Tibial artery (tissue), 4 donors: Measurements from ENCODE around the gene DNM3.

Experiments used
- DNase-seq, 2 donors: peaks; one replicate each; pipeline ENCODE4 v3.0.0-alpha.2; 2019
- H3K27ac ChIP-seq, 2 donors: fragments of 200-600 bp; sonication (generic) in 1 of 2; 1 replicate in 1 of 2; 2 replicates in 1 of 2; pipeline ENCODE4 v1.5.1; 2018 to 2019; ENCODE audit warnings: mild to moderate bottlenecking in 1 of 2
- H3K27me3 ChIP-seq, 2 donors: fragments of 200-600 bp; sonication (generic) in 1 of 2; one replicate each; pipeline versions ENCODE4 v1.5.1 to v1.6.0; 2016 to 2019
- H3K36me3 ChIP-seq, 3 donors: fragments of 200-600 bp; sonication (generic) in 2 of 3; one replicate each; pipeline ENCODE4 v1.5.1; 2016 to 2019; ENCODE audit warnings: mild to moderate bottlenecking in 2 of 3
- H3K4me1 ChIP-seq, 4 donors: fragments of 200-600 bp; sonication (generic) in 2 of 4; 1 replicate in 3 of 4; 2 replicates in 1 of 4; pipeline ENCODE4 v1.5.1; 2016 to 2019
- H3K4me3 ChIP-seq, 2 donors: fragments of 200-600 bp; sonication (generic) in 1 of 2; 1 replicate in 1 of 2; 2 replicates in 1 of 2; pipeline ENCODE4 v1.5.1; 2018 to 2019; ENCODE audit warnings: mild to moderate bottlenecking in 2 of 2
- H3K9me3 ChIP-seq, 3 donors: fragments of 200-600 bp; sonication (generic) in 1 of 3; one replicate each; pipeline ENCODE4 v1.5.1; 2016 to 2019
- CTCF ChIP-seq, 2 experiments: fragments of 200-600 bp in 1 of 2; fragments of 450-650 bp in 1 of 2; IDR thresholded peaks; one replicate each; pipeline ENCODE4 v1.5.1; 2017 to 2019; ENCODE audit warnings: antibody characterized with exemption in 2 of 2, mild to moderate bottlenecking in 1 of 2, moderate library complexity in 1 of 2
- intact Hi-C: fragments of 100-400 bp; cut with DNase I; formaldehyde crosslinking; loops from one replicate; pipeline ENCODE4 v1.15.0; 2023; ENCODE audit warnings: low total_unique reads

DNM3 gene

GRCh38 chr1:171849245-171849898, 8.1 kb downstream of the DNM3 start:
- Histone ChIP-seq H3K36me3 (no peaks in the 10 kb centered on the region), H3K4me3 (no peak overlapping the region), H3K9me3 (no peaks in the 10 kb centered on the region), H3K27ac (no peak overlapping the region), H3K27me3 (no peaks in the 10 kb centered on the region), H3K4me1 (no peaks in the 10 kb centered on the region)
- no peak for TF ChIP-seq CTCF (IDR thresholded peaks at IDR 0.05)
- no peak for DNase-seq
- intact Hi-C loops: no loop called here

- Histone ChIP-seq H3K9me3 (no peaks in the 10 kb centered on the region), H3K36me3 (no peaks in the 10 kb centered on the region), H3K27me3 (no peaks in the 10 kb centered on the region), H3K27ac (no peak overlapping the region), H3K4me3 (no peak overlapping the region), H3K4me1 (no peaks in the 10 kb centered on the region)
- TF ChIP-seq CTCF (IDR thresholded peaks at IDR 0.05): no peak
- intact Hi-C loops: no loop called here
- no peak for DNase-seq
Measured at GRCh38 chr1:171850651-171851350, 9.5 kb downstream of the DNM3 start.

GRCh38 chr1:171852272-171852671, 11.0 kb downstream of the DNM3 start:
- TF ChIP-seq CTCF (IDR thresholded peaks at IDR 0.05): no peak
- no peak for DNase-seq
- Histone ChIP-seq H3K4me1 (no peaks in the 10 kb centered on the region), H3K36me3 (no peaks in the 10 kb centered on the region), H3K9me3 (peaks cover 0 to 1% (median 0%) of the 10 kb centered on the region in 3 donors), H3K27me3 (no peaks in the 10 kb centered on the region), H3K4me3 (no peak overlapping the region), H3K27ac (no peak overlapping the region)
- intact Hi-C loops: no loop called here

GRCh38 chr1:171855381-171855780, 14.1 kb downstream of the DNM3 start:
- H3K4me3 ChIP-seq: no peak overlapping the region
- H3K27me3 ChIP-seq: no peaks in the 10 kb centered on the region
- no peak overlapping the region for H3K27ac ChIP-seq
- intact Hi-C loops: no loop called here
- DNase-seq: no peak
- no peak for TF ChIP-seq CTCF (IDR thresholded peaks at IDR 0.05)
- H3K36me3 ChIP-seq: no peaks in the 10 kb centered on the region
- no peaks in the 10 kb centered on the region for H3K4me1 ChIP-seq
- H3K9me3 ChIP-seq: peaks cover 0 to 9% (median 0%) of the 10 kb centered on the region in 3 donors

- Histone ChIP-seq H3K9me3 (peaks cover 0 to 9% (median 0%) of the 10 kb centered on the region in 3 donors), H3K27ac (no peak overlapping the region), H3K4me1 (no peaks in the 10 kb centered on the region), H3K27me3 (no peaks in the 10 kb centered on the region), H3K36me3 (no peaks in the 10 kb centered on the region), H3K4me3 (no peak overlapping the region)
- no peak for TF ChIP-seq CTCF (IDR thresholded peaks at IDR 0.05)
- intact Hi-C loops: no loop called here
- no peak for DNase-seq
Measured at GRCh38 chr1:171858696-171859095, 17.4 kb downstream of the DNM3 start.
